ENCODE measurements around the gene TFIP11. TPM values are rescaled to one million over a fixed set of nuclear protein-coding genes. Genes with fewer than 3 reads are reported as not detected.

Gene TFIP11
- total RNA-seq, 1 experiment from 2014 or later = 26.9 TPM

DNA sequence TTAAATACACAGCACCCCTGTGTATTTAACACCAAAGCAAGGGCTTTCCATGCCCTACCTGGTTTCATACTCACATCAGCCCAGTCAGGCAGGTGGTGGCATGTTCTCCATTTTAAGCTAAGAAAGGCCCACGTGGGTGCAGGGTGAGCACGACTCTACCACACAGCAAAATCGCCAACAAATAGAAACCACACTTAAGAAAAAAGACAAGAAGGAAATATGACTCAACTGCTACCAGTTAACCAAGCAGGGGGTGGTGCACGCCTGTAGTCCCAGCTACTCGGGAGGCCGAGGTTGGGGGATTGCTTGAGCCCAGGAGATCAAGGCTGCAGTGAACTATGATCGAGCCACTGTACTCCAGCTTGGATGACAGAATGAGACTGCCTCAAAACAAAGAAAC lies 35.2 kb upstream of the TFIP11 start:
- ChIA-PET POLR2A (no interaction called here), CTCF (interaction anchor here (0.5 kb wide), 1 partner anchor 183 kb away, joined by 4 read pairs; no protein-coding TSS in a partner anchor)
- H3K4me1 Mint-ChIP-seq = peaks cover 40% of the 10 kb centered on the region
- TF ChIP-seq, protein P1, sequence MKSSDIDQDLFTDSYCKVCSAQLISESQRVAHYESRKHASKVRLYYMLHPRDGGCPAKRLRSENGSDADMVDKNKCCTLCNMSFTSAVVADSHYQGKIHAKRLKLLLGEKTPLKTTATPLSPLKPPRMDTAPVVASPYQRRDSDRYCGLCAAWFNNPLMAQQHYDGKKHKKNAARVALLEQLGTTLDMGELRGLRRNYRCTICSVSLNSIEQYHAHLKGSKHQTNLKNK (CRISPR knock-in tag; IDR thresholded peaks at IDR 0.05) = no peak
- no peak for TF ChIP-seq ZNF416 (CRISPR knock-in tag; IDR thresholded peaks at IDR 0.05)
- peak overlapping the region; percentile 70 for H3K27ac Mint-ChIP-seq
- peaks cover 9% of the 10 kb centered on the region for H3K36me3 Mint-ChIP-seq
- ATAC-seq (no peak), DNase-seq (ENCODE audit: low spot score) (no peak)
- H3K27me3 Mint-ChIP-seq (ENCODE audit: low read depth) = no peaks in the 10 kb centered on the region; the same call in 1 of the 2 replicates
- H3K4me3 Mint-ChIP-seq = no peak overlapping the region
- H3K9me3 Mint-ChIP-seq = no peaks in the 10 kb centered on the region

GRCh38 chr22:26546282-26546681 lies 34.0 kb upstream of the TFIP11 start:
- H3K27me3 Mint-ChIP-seq (ENCODE audit: low read depth) = no peaks in the 10 kb centered on the region; the same call in 1 of the 2 replicates
- peaks cover 32% of the 10 kb centered on the region for H3K4me1 Mint-ChIP-seq
- no peak for TF ChIP-seq TP53 (CRISPR knock-in tag; IDR thresholded peaks at IDR 0.05)
- no peak for TF ChIP-seq E2F1 (CRISPR knock-in tag; IDR thresholded peaks at IDR 0.05)
- TF ChIP-seq KAT7 (CRISPR knock-in tag; IDR thresholded peaks at IDR 0.05; ENCODE audit: borderline replicate concordance) = no peak
- no peak for TF ChIP-seq NFYB (CRISPR knock-in tag; conservative IDR thresholded peaks at IDR 0.05; ENCODE audit: low read depth)
- TF ChIP-seq NFATC4 (CRISPR knock-in tag; IDR thresholded peaks at IDR 0.05) = no peak
- no peak for TF ChIP-seq GTF2I (CRISPR knock-in tag; conservative IDR thresholded peaks at IDR 0.05)
- no peak for TF ChIP-seq SP1 (CRISPR knock-in tag; conservative IDR thresholded peaks at IDR 0.05)
- DNase-seq (ENCODE audit: low spot score) (no peak), ATAC-seq (no peak)
- peak overlapping the region; percentile 91 for H3K27ac Mint-ChIP-seq
- POLR2A ChIA-PET = interaction anchor here (0.6 kb wide), 1 partner anchor 19 kb away, joined by 3 read pairs; no protein-coding TSS in a partner anchor
- H3K4me3 Mint-ChIP-seq = no peak overlapping the region
- CTCF ChIA-PET = no interaction called here
- no peaks in the 10 kb centered on the region for H3K9me3 Mint-ChIP-seq
- peaks cover 10% of the 10 kb centered on the region for H3K36me3 Mint-ChIP-seq

DNA sequence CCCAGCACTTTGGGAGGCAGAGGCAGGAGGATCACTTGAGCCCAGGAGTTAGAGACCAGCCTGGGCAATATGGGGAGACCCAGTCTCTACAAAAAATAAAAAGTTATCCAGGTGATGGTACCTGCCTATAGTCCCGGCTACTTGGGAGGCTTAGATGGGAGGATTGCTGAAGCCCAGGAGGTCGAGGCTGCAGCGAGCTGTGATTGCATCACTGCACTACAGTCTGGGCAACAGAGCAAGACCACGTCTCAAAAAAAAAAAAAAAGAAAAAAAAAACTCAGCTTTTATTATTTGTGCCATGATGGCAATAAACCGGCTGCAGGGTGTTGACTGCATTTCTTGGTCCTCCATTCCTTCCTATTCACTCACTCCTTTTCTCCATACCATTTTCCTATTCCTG lies 33.6 kb upstream of the TFIP11 start:
- no peaks in the 10 kb centered on the region for H3K9me3 Mint-ChIP-seq
- ChIA-PET CTCF (no interaction called here), POLR2A (interaction anchor here (0.6 kb wide), 1 partner anchor 19 kb away, joined by 3 read pairs; no protein-coding TSS in a partner anchor)
- DNase-seq (ENCODE audit: low spot score) (no peak), ATAC-seq (no peak)
- peak overlapping the region; percentile 83; the same call in 1 of the 2 replicates for H3K27ac Mint-ChIP-seq
- peaks cover 11% of the 10 kb centered on the region for H3K36me3 Mint-ChIP-seq
- no peaks in the 10 kb centered on the region; the same call in 1 of the 2 replicates for H3K27me3 Mint-ChIP-seq (ENCODE audit: low read depth)
- no peak for TF ChIP-seq ESRRA (CRISPR knock-in tag; IDR thresholded peaks at IDR 0.05; ENCODE audit: borderline replicate concordance)
- TF ChIP-seq, protein P2, sequence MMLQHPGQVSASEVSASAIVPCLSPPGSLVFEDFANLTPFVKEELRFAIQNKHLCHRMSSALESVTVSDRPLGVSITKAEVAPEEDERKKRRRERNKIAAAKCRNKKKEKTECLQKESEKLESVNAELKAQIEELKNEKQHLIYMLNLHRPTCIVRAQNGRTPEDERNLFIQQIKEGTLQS (CRISPR knock-in tag; conservative IDR thresholded peaks at IDR 0.05) = no peak
- TF ChIP-seq, protein P3, sequence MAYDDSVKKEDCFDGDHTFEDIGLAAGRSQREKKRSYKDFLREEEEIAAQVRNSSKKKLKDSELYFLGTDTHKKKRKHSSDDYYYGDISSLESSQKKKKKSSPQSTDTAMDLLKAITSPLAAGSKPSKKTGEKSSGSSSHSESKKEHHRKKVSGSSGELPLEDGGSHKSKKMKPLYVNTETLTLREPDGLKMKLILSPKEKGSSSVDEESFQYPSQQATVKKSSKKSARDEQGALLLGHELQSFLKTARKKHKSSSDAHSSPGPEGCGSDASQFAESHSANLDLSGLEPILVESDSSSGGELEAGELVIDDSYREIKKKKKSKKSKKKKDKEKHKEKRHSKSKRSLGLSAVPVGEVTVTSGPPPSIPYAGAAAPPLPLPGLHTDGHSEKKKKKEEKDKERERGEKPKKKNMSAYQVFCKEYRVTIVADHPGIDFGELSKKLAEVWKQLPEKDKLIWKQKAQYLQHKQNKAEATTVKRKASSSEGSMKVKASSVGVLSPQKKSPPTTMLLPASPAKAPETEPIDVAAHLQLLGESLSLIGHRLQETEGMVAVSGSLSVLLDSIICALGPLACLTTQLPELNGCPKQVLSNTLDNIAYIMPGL (CRISPR knock-in tag; IDR thresholded peaks at IDR 0.05) = no peak
- no peak for TF ChIP-seq EMX1 (CRISPR knock-in tag; IDR thresholded peaks at IDR 0.05)
- no peak for TF ChIP-seq E2F4 (CRISPR knock-in tag; IDR thresholded peaks at IDR 0.05; ENCODE audit: borderline replicate concordance, low read depth)
- peaks cover 27% of the 10 kb centered on the region for H3K4me1 Mint-ChIP-seq
- no peak overlapping the region for H3K4me3 Mint-ChIP-seq

- no peak for ATAC-seq
- Mint-ChIP-seq H3K4me1 (peaks cover 23% of the 10 kb centered on the region), H3K9me3 (no peaks in the 10 kb centered on the region), H3K27me3 (ENCODE audit: low read depth) (no peaks in the 10 kb centered on the region; the same call in 1 of the 2 replicates), H3K4me3 (no peak overlapping the region), H3K27ac (peak overlapping the region; percentile 86), H3K36me3 (peaks cover 16% of the 10 kb centered on the region)
- POLR2A ChIA-PET = no interaction called here
- CTCF ChIA-PET = no interaction called here
- DNase-seq (ENCODE audit: low spot score) = no peak
- TF ChIP-seq EMX1 (CRISPR knock-in tag; IDR thresholded peaks at IDR 0.05) = no peak
- TF ChIP-seq, protein P4, sequence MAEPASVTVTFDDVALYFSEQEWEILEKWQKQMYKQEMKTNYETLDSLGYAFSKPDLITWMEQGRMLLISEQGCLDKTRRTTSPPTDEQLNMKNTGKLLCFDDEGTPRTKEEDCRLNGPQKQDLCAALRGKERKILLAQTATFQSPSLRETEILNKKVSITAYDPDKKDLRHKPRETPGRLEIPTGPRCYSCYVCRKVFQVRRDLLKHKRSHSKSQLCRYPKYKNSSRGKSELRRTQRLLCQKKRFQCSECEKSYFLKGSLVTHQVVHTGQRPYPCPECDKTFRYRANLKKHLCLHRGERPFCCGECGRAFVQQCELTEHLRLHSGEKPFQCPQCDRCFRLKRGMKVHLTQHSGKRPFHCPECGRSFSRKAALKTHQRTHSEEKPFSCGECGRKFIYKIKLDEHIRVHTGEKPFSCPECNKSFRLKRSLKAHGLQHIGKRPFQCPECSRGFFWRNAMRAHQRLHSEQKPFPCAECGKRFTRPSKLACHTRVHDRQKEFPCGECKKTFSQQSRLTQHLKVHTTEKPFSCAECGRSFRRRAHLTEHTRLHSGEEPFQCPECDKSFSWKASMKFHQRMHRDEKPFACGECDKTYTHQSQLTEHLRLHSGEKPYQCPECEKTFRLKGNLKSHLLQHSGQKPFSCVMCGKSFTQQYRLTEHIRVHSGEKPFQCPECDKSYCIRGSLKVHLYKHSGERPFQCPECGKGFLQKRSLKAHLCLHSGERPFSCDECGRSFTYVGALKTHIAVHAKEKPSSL (CRISPR knock-in tag; conservative IDR thresholded peaks at IDR 0.05) = no peak
These were observed 33.1 kb upstream of the TFIP11 start for GRCh38 chr22:26545385-26545784.
